Measurements from ENCODE around the gene TUBGCP2.

Gene TUBGCP2

DNA sequence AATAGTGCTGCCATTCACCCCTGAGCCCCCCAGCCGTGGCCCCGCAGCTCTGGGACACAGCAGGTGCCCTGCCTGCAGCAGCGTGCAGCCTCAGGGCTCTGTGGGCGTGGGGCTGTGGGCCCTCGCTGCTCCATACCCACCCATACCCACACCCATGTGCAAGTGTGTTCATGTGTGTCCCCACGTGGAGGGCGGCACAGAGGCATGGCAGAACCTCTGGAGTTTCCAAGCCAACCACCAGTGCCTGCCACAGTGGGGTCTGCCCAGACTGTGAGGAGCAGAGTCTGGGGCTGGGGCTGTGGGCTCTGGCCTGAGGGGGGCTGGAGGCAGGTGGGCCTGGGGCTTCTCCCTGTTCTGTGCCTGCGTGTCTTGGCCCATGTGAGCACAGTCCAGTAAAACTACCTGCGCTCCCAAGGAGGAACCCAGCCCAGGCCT lies 40.9 kb upstream of the TUBGCP2 start:
- Mint-ChIP-seq H3K9me3 (no peaks in the 10 kb centered on the region), H3K4me1 (no peaks in the 10 kb centered on the region), H3K4me3 (no peak overlapping the region), H3K27ac (no peak overlapping the region), H3K27me3 (peaks cover 33% of the 10 kb centered on the region)
- DNase-seq: no peak
- no peak for ATAC-seq

DNA sequence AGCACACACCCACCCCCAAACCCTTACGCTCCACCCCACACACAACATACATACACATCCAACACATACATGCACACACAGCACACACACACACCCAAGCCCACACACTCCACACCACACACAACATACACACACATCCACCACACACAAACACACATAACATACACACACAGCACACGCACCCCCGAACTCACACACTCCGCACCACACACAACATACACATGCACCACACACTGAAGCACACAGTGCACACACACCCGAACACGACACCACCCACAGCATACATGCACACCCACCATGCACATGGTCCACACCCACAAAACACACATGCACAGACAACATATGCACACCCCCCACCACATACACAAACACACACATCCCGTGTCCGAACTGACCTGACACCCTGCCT lies 40.5 kb upstream of the TUBGCP2 start:
- H3K4me3 Mint-ChIP-seq: no peak overlapping the region
- H3K4me1 Mint-ChIP-seq: no peaks in the 10 kb centered on the region
- H3K9me3 Mint-ChIP-seq: no peaks in the 10 kb centered on the region
- peaks cover 37% of the 10 kb centered on the region for H3K27me3 Mint-ChIP-seq
- ATAC-seq (no peak), DNase-seq (no peak)
- H3K27ac Mint-ChIP-seq: peak overlapping the region in 1 of 2 donors; percentile 19

DNA sequence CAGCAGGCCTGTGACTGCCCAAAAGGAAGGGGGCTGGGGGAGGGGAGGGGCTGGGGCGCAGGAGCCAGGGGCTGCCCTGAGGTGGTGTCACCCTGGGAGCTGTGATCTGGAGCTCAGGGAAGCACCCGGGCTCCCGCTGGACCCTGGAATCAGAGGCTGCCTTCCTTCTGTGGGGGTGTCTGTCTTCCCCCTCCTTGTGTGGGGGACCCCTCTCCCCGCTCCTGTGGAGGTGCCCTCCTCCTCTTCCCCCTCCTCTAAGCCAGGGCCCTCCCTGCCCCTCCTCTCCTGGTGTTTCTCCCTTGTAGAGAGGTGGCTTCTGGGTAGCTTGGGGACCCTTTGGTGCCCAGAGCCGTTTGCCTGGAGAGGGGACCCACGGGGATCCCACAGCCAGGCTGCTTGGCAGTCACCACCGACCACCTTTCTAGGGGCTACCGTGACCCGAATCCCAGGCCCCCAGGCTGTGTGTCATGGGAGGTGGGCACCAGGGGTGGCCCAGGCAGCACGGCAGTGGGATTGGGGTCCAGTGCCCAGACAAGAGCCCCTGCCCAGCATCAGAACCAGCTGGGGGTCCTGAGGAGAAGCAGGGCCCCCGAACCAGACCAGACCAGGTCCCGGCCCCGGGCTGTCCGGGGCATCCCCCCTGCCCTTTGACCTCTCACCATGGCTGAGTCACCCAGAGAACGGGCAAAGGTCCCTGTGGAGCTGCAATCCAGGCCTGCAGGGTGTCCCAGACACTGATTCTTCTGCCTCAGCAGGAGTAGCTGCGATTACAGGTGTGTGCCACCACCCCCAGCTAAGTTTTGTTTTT lies 39.2 kb upstream of the TUBGCP2 start:
- H3K9me3 Mint-ChIP-seq: no peaks in the 10 kb centered on the region
- H3K27me3 Mint-ChIP-seq: peaks cover 47% of the 10 kb centered on the region
- no peak for DNase-seq
- no peak for ATAC-seq
- H3K4me3 Mint-ChIP-seq: no peak overlapping the region
- H3K27ac Mint-ChIP-seq: no peak overlapping the region
- no peaks in the 10 kb centered on the region for H3K4me1 Mint-ChIP-seq

DNA sequence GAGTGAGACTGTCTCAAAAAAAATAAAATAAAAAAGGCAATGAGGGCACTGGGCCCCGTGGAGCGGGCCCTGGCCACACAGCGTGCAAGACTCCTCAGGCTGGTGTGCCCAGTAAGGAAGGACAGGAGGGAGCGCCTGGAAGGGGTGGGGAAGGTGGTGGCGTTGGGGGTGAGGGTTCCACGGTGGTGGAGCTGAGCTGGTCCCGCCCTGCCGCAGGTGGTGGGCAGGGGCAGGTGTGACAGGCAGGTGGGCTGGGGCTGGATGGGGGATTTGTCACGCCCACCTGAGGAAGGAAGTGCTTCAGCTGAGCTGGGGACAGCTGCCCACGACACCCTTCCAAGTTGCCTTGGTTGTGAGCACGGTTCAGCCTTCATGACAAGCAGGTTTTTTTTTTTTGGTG lies 37.7 kb upstream of the TUBGCP2 start:
- no peak overlapping the region for H3K27ac Mint-ChIP-seq
- H3K27me3 Mint-ChIP-seq: peaks cover 56% of the 10 kb centered on the region
- no peak for DNase-seq
- ATAC-seq: peak; percentile 11
- no peak overlapping the region for H3K4me3 Mint-ChIP-seq
- H3K9me3 Mint-ChIP-seq: no peaks in the 10 kb centered on the region
- no peaks in the 10 kb centered on the region for H3K4me1 Mint-ChIP-seq

DNA sequence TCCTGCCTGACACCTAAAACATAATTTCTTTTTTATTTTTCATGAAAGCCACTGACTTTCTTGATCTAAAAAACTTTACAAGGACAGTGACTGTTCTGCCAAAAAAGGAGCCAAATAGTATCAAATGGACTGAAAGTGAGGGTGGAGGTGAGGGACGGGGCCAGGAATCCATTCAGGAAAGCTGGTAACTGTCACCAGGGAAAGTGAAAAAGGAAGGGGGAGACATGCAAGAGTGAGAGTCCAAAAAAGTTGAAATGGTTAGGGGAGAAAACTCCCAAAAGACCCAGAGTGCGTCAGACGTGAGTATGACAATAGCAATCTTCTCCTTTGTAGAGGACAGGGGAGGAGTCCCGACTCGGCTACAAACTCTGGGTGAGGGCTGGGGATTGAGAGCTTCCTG lies 35.6 kb upstream of the TUBGCP2 start:
- Mint-ChIP-seq H3K4me3 (no peak overlapping the region), H3K9me3 (no peaks in the 10 kb centered on the region), H3K27me3 (peaks cover 54% of the 10 kb centered on the region), H3K4me1 (no peaks in the 10 kb centered on the region), H3K27ac (no peak overlapping the region)
- DNase-seq (no peak), ATAC-seq (no peak)

DNA sequence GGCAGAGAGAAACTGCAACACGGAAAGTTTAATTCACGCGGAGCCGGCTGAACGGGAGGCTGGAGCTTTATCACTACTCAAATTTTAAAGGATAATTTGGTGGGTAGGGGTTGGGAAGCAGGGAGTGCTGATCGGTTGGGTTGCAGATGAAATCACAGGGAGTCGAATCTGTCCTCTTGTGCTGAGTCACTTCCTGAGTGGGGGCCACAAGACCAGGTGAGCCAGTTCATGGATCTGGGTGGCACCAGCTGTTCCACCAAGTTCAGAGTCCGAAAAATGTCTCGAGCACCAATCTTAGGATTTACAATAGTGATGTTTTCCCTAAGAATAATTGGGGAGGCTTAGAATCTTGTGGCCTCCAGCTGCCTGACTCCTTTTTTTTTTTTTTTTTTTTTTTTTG lies 34.9 kb upstream of the TUBGCP2 start:
- Mint-ChIP-seq H3K27ac (no peak overlapping the region), H3K27me3 (peaks cover 48% of the 10 kb centered on the region), H3K9me3 (no peaks in the 10 kb centered on the region), H3K4me3 (no peak overlapping the region), H3K4me1 (no peaks in the 10 kb centered on the region)
- ATAC-seq (no peak), DNase-seq (no peak)

DNA sequence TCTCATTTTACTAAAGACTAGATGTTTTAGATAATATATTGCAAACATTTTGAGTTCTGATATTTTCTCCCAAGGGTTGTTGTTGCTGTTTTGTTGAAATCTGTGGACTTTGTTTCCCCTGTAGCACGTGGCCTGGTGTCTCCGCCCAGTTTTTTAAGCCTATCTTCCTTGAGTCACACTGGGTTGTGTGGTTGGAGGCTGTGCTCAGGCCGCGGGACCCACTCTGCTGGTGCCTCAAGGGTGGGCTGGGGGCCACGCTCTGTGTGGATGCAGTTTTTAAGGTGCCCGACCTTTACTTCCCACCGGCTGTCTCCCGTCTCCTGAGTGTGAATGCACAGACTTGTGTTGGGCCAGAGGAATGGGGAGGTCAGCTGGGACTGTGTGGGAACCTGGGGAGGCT lies 34.3 kb upstream of the TUBGCP2 start:
- no peak overlapping the region for H3K27ac Mint-ChIP-seq
- no peak for ATAC-seq

DNA sequence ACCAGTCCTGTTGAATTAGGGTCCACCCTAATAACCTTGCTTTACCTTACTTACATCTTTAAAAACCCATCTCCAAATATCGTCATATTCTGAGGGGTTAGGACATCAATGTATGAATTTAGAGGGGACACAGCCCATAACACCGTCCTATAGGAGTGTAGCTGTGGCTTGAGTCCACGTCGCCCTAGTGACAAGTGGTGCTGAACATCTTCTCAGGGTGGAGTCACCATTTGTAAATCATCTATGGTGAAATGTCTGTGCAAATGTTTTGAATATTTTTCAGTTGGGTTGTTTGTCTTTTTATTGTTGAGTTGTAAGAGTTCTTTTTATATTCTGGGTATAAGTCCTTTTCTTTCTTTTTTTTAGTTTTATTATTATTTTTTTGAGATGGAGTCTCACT lies 33.3 kb upstream of the TUBGCP2 start:
- H3K4me3 Mint-ChIP-seq: no peak overlapping the region
- ATAC-seq (no peak), DNase-seq (no peak)
- no peaks in the 10 kb centered on the region for H3K4me1 Mint-ChIP-seq
- H3K9me3 Mint-ChIP-seq: no peaks in the 10 kb centered on the region
- H3K27me3 Mint-ChIP-seq: peaks cover 48% of the 10 kb centered on the region
- peak overlapping the region in 1 of 2 donors; percentile 23 for H3K27ac Mint-ChIP-seq

More for the DNA sequence above, 34.3 kb upstream of the TUBGCP2 start:
- no peak overlapping the region for H3K4me3 Mint-ChIP-seq
- DNase-seq: no peak
- no peaks in the 10 kb centered on the region for H3K9me3 Mint-ChIP-seq
- H3K4me1 Mint-ChIP-seq: no peaks in the 10 kb centered on the region
- peaks cover 48% of the 10 kb centered on the region for H3K27me3 Mint-ChIP-seq

DNA sequence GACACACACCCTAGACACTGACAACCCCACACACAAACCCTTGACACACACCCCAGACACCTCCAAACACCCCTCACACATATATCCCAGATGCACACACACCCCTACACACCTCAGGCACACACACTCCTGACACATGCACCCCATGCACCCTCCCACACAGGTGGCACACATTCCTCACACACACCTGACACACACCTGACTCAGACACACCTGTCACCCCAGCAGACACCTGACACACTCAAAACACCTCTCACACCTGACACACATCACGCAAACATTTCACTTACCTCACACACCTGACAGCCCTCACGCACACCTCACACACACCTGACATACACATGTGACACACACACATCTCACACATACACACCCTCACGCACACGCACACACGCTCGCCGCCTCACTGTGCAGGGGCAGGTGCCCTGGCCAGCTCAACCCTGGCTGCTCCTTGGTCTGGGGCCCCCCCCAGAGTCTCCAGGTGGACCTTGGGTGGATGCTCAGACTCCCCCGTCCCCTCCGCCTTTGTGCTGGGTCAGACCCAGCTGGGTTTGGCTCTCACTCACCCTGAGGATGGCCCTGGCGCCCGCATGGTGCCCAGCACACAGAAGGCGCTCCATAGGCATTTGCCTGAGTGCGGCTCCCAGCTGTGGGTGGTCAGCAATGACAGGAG lies 31.2 kb upstream of the TUBGCP2 start:
- Mint-ChIP-seq H3K9me3 (no peaks in the 10 kb centered on the region), H3K4me1 (peaks cover 2% of the 10 kb centered on the region), H3K27me3 (peaks cover 30% of the 10 kb centered on the region), H3K4me3 (no peak overlapping the region), H3K27ac (no peak overlapping the region)
- DNase-seq (no peak), ATAC-seq (no peak)

DNA sequence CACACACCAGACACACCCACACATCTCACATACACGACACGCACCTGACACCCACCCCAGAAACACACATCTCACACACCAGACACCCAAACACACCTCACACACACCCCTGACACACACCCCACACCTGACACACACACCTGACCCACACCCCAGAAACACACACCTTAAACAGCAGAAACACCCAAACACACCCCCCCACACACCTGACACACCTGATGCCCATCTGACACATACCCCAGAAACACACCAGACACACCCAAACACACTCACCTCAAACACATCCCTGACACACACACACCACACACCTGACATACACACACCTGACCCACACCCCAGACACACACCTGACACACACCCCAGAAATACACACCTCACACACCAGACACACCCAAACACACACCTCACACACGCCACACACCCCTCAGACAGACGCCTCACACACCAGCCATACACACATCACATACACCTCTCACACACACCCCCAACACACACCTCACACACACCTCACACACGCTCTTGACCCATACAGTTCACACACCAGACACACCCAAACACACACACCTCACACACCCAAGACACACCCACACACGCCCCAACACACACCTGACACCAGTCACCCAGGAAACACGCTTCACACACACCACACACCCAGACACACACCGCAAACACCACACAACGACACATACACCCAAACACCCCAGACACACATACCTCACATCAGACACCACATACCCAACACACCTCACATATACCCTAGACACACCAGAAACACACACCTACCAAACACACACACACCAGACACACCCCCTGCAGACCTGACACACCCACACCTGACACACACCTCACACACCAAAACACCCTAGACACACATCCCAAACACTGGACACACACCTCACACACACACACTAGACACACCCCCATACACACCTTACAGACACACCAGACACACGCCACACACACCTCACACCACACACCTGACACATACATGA lies 29.7 kb upstream of the TUBGCP2 start:
- H3K27me3 Mint-ChIP-seq: peaks cover 29% of the 10 kb centered on the region
- H3K4me3 Mint-ChIP-seq: no peak overlapping the region
- H3K27ac Mint-ChIP-seq: no peak overlapping the region
- DNase-seq (no peak), ATAC-seq (no peak)
- H3K9me3 Mint-ChIP-seq: no peaks in the 10 kb centered on the region
- H3K4me1 Mint-ChIP-seq: peaks cover 7% of the 10 kb centered on the region

DNA sequence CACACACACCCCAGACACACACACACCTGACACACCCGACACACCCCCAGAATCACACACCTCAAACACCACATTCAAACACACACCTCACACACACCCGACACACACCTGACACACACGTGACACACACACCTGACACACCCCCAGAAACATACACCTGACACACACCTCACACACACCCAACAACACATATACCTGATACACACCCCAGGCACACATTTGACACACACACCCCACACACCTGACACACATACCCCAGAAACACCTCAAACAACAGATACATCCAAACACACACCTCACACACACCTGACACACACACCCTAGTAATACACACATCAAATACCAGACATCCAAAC lies 28.7 kb upstream of the TUBGCP2 start:
- no peak overlapping the region for H3K27ac Mint-ChIP-seq
- no peak for ATAC-seq
- H3K27me3 Mint-ChIP-seq: peaks cover 34% of the 10 kb centered on the region
- no peak overlapping the region for H3K4me3 Mint-ChIP-seq
- no peaks in the 10 kb centered on the region for H3K9me3 Mint-ChIP-seq
- DNase-seq: no peak
- H3K4me1 Mint-ChIP-seq: peaks cover 7% of the 10 kb centered on the region

DNA sequence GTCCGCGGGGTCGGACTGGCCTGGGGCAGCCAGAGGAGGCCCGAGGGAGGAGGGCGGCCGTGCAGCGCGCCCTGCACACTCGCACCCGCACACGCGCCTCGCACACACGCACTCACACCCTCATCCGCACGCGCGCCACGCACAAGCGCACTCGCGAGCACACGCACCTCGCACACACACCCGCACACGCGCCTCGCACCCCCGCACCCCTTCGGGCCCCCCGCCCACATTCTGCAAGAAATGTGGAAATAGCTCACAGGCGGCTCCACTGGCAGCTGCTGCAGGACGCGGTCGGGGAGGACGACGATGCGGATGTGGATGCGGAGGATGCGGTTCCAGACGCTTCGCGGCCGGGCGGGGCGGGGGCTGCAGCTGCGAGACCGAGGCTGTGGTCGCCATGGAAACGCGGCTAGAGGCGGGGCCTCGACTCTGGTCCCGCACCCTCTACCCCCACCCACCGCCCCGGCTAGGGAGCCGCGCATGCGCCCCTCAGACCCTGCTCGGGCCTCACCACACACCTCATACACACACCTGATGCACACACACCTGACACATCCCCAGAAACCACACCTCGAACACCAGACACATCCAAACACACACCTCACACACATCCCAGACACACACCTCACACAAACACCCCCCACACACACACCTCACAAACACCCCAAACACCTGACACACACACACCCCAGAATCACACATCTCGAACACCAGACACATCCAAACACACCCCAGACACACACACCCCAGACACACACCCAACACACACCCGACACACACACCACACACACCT lies 28.1 kb upstream of the TUBGCP2 start, which contains the start of gene CALY:
CALY (minus strand) TSS at position 320 of the 793 bp plus-strand sequence. CDS start 7,907 bp downstream, outside the sequence.
- peaks cover 35% of the 10 kb centered on the region for H3K27me3 Mint-ChIP-seq
- H3K9me3 Mint-ChIP-seq: no peaks in the 10 kb centered on the region
- peak within 1 kb of the TSS; percentile 41 to 85 for H3K4me3 Mint-ChIP-seq
- ATAC-seq (peak; percentile 66), DNase-seq (peak; percentile 64 to 77)
- H3K4me1 Mint-ChIP-seq: peaks cover 7% of the 10 kb centered on the region
- H3K27ac Mint-ChIP-seq: no peak within 1 kb of the TSS

DNA sequence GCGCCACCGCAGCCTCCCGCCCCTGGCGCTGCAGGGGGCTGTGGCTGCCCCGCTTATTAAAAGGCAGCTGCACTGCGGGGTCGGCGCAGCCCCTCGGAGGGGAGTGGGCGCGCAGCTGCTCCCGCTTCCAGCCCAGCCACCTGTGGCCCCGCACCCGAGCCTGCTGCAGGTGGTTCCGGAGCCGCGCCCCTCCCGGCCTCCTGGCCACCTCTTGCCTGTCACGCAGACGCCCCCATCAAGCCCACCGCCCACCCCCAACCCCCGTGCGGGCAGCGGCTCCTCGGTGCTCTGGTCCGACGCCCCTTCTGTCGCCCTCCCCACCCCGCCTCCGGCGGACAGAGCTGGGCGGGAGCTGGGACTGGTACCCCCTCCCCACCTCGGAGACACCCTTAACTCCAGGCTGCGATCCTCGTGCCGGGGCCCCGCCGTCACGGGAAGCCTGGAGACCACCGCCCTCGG lies 27.5 kb upstream of the TUBGCP2 start:
- Mint-ChIP-seq H3K9me3 (no peaks in the 10 kb centered on the region), H3K27ac (no peak overlapping the region), H3K4me1 (peaks cover 7% of the 10 kb centered on the region), H3K27me3 (peaks cover 37% of the 10 kb centered on the region), H3K4me3 (no peak overlapping the region)
- ATAC-seq: peak; percentile 27
- DNase-seq: no peak

DNA sequence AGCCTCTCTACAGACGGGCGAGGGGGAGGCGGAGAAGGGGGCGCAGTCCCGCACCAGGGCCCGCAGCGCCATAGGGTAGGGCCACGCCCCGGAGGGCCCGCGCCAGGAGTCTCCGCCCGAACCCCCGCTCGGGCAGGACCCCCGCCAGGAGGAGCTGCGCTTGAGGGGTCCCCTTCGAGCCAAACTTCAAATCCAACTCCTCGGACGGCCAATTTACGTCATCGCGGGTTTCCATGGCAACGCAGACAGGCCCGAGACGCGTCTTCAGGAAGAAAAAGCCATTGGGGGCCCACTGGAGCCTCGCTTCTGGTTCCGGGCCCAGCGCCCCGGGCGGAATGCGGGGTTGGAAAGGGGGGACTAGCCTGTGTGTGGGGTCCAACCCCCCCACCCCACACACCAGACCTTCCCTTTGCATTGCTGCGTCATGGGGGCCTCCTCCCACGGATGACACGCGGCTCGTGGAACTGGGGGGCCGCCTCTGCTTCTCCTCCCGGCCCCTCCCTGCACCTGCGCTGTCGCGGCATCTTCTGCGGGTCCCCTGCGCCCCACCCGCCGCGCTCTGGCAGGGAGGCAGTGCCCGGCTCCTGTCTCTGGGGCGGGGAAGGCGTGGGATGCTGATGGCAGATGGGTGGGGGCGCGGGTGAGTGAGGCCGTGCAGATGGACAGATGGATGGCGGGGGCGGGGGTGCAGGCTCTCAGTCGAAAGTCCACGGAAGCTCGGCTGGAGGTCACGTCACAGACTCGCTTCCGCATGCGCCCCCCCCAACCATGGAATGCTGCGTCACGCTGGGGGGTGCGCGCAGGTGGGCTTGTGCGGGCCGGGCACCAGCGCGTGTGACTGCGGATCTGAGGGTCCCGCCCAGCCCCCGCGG lies 26.8 kb upstream of the TUBGCP2 start:
- H3K4me1 Mint-ChIP-seq: peaks cover 7% of the 10 kb centered on the region
- DNase-seq (peak; percentile 73 to 74), ATAC-seq (peak; percentile 60)
- no peak overlapping the region for H3K27ac Mint-ChIP-seq
- peaks cover 43% of the 10 kb centered on the region for H3K27me3 Mint-ChIP-seq
- no peaks in the 10 kb centered on the region for H3K9me3 Mint-ChIP-seq
- H3K4me3 Mint-ChIP-seq: peak overlapping the region; percentile 41 to 85

All from stimulated activated naive CD8-positive, alpha-beta T cell treated with anti-CD3 and anti-CD28 coated beads, Interleukin-15, amount 100 ng/mL, for 72 hours (primary cell).